Neural cell (in vitro differentiated cells): ENCODE data around the gene OR5F1. TPM values are rescaled to one million over a fixed set of nuclear protein-coding genes. Genes with fewer than 3 reads are reported as not detected.

Experiments
- H2AFZ ChIP-seq: fragments of 200-600, 300-800 bp; sonication (generic), shearing (Covaris generic); 2 replicates; pipeline ENCODE4 v1.6.0; 2014; ENCODE audit warnings: low read depth, mild to moderate bottlenecking, antibody characterized with exemption, low read length, moderate library complexity
- H3F3A ChIP-seq: fragments of 200-600 bp; shearing (Covaris generic); 2 replicates; pipeline ENCODE4 v1.6.1; 2016; ENCODE audit warnings: mild to moderate bottlenecking, moderate library complexity, mixed read lengths, antibody characterized with exemption, low read length; ENCODE audit not compliant: insufficient read depth, poor library complexity, severe bottlenecking
- H3K27ac ChIP-seq: fragments of 200-600, 300-800 bp; sonication (generic), shearing (Covaris generic); 2 replicates; pipeline ENCODE4 v1.5.1; 2014; ENCODE audit warnings: mild to moderate bottlenecking, low read length, moderate library complexity
- H3K27me3 ChIP-seq: fragments of 300-800, 200-600 bp; sonication (generic), shearing (Covaris generic); 2 replicates; pipeline ENCODE4 v1.6.0; 2014; ENCODE audit warnings: mild to moderate bottlenecking, low read depth, low read length, moderate library complexity; ENCODE audit not compliant: insufficient read depth
- H3K36me3 ChIP-seq: fragments of 300-800, 200-600 bp; sonication (generic), shearing (Covaris generic); 2 replicates; pipeline ENCODE4 v1.5.1; 2014; ENCODE audit warnings: mild to moderate bottlenecking, antibody characterized with exemption, low read length, moderate library complexity; ENCODE audit not compliant: insufficient read depth
- H3K4me2 ChIP-seq: fragments of 300-800, 200-600 bp; sonication (generic), shearing (Covaris generic); 2 replicates; pipeline ENCODE4 v1.6.0; 2014; ENCODE audit warnings: mild to moderate bottlenecking, low read length
- H3K4me3 ChIP-seq: fragments of 300-800, 200-600 bp; sonication (generic), shearing (Covaris generic); 2 replicates; pipeline ENCODE4 v1.5.1; 2014; ENCODE audit warnings: mild to moderate bottlenecking, low read length, moderate library complexity
- H3K79me2 ChIP-seq: fragments of 200-600 bp; shearing (Covaris generic); replicated peaks from 2 replicates; pipeline ENCODE4 v1.6.0; 2014; ENCODE audit warnings: mild to moderate bottlenecking, low read length, moderate library complexity; ENCODE audit not compliant: insufficient read depth
- H3K9ac ChIP-seq: fragments of 300-800, 200-600 bp; sonication (generic), shearing (Covaris generic); 2 replicates; pipeline ENCODE4 v1.6.1; 2016; ENCODE audit warnings: mild to moderate bottlenecking, low read length, mixed read lengths
- H3K9me2 ChIP-seq: fragments of 200-600 bp; shearing (Covaris generic); 2 replicates; pipeline ENCODE4 v1.6.1; 2016; ENCODE audit warnings: mild to moderate bottlenecking, low read length, mixed read lengths; ENCODE audit not compliant: insufficient read depth
- H3K9me3 ChIP-seq: fragments of 200-600, 300-800 bp; sonication (generic), shearing (Covaris generic); 2 replicates; pipeline ENCODE4 v1.6.1; 2016; ENCODE audit warnings: mild to moderate bottlenecking, mixed run types, low read length, moderate library complexity, mixed read lengths
- H4K20me1 ChIP-seq: fragments of 200-600 bp; shearing (Covaris generic); 2 replicates; pipeline ENCODE4 v1.6.1; 2016; ENCODE audit warnings: mild to moderate bottlenecking, mixed run types; ENCODE audit not compliant: insufficient read depth
- EP300 ChIP-seq: fragments of 450-650 bp; conservative IDR thresholded peaks from 2 replicates; pipeline ENCODE4 v1.6.1; 2014; ENCODE audit warnings: antibody characterized with exemption, mild to moderate bottlenecking, moderate library complexity; ENCODE audit not compliant: poor library complexity, severe bottlenecking
- EZH2 ChIP-seq: fragments of 200-600, 300-800 bp; shearing (Covaris generic), sonication (generic); IDR thresholded peaks from 2 replicates; pipeline ENCODE4 v1.6.1; 2014; ENCODE audit warnings: antibody characterized with exemption, low read length, borderline replicate concordance, mild to moderate bottlenecking; ENCODE audit not compliant: insufficient read depth, poor library complexity, severe bottlenecking
- MXI1 ChIP-seq: fragments of 450-650 bp; conservative IDR thresholded peaks from 2 replicates; pipeline ENCODE4 v1.6.1; 2014; ENCODE audit warnings: antibody characterized with exemption, mild to moderate bottlenecking; ENCODE audit not compliant: poor library complexity, severe bottlenecking
- POLR2AphosphoS5 ChIP-seq: IDR thresholded peaks from 2 replicates; pipeline ENCODE4 v1.6.1; 2012
- RAD21 ChIP-seq: fragments of 450-650 bp; conservative IDR thresholded peaks from 2 replicates; pipeline ENCODE4 v1.6.1; 2014; ENCODE audit warnings: antibody characterized with exemption, mild to moderate bottlenecking, moderate library complexity
- REST ChIP-seq: IDR thresholded peaks from 2 replicates; pipeline ENCODE4 v1.6.1; 2012; ENCODE audit warnings: borderline replicate concordance
- SMC3 ChIP-seq: fragments of 450-650 bp; conservative IDR thresholded peaks from 2 replicates; pipeline ENCODE4 v1.6.1; 2014; ENCODE audit warnings: antibody characterized with exemption, mild to moderate bottlenecking, moderate library complexity; ENCODE audit not compliant: poor library complexity
- TAF1 ChIP-seq: IDR thresholded peaks from 2 replicates; pipeline ENCODE4 v1.6.1; 2012; ENCODE audit warnings: low read depth
- polyA plus RNA-seq: library from polyadenylated mRNA; depleted of rRNA; stranded (reverse); fragments of >200 nt; gene quantifications from 2 replicates; pipeline ENCODE4 v1.2.3, GENCODE V29; 2014
- TF ChIP-seq, protein P1 (sequence below): fragments of 450-650 bp; IDR thresholded peaks from 2 replicates; pipeline ENCODE4 v1.5.1; 2014; ENCODE audit warnings: antibody characterized with exemption, mild to moderate bottlenecking, moderate library complexity; ENCODE audit not compliant: poor library complexity, severe bottlenecking

The OR5F1 gene
- polyA plus RNA-seq, 1 donor from 2014 or later = not detected

DNA sequence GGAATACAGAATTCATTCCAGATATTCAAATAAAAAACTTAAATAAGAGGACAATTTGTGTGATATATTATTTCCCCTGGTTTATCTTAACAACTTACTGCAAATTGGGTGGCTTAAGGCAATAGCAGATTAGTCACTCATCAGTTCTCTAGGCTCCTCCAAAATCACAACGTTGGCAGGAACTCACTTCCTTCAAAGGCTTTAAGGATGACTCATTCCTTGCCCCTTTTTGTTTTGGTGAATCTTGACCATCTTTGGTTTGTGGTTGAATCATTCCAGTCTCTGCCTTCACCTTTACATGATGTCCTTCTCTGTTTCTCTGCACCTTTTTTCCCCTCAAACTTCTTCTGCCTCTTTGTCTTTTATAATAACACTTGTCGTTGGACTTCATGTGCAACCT, 28.0 kb downstream of the OR5F1 start:
- Histone ChIP-seq H3K9me3 (no peaks in the 10 kb centered on the region), H3K27ac (no peak overlapping the region), H3K4me2 (no peak overlapping the region), H2AFZ (no peak overlapping the region), H3K4me3 (no peak overlapping the region), H3K9me2 (no peaks in the 10 kb centered on the region), H3F3A (no peaks in the 10 kb centered on the region), H3K27me3 (no peaks in the 10 kb centered on the region), H3K9ac (no peak overlapping the region), H4K20me1 (no peaks in the 10 kb centered on the region), H3K36me3 (no peaks in the 10 kb centered on the region), H3K79me2 (no peaks in the 10 kb centered on the region)
- TF ChIP-seq TAF1 (no peak), RAD21 (no peak), EP300 (no peak), MXI1 (no peak), SMC3 (no peak), REST (no peak), POLR2AphosphoS5 (no peak), EZH2 (no peak)
- TF ChIP-seq, protein P1, sequence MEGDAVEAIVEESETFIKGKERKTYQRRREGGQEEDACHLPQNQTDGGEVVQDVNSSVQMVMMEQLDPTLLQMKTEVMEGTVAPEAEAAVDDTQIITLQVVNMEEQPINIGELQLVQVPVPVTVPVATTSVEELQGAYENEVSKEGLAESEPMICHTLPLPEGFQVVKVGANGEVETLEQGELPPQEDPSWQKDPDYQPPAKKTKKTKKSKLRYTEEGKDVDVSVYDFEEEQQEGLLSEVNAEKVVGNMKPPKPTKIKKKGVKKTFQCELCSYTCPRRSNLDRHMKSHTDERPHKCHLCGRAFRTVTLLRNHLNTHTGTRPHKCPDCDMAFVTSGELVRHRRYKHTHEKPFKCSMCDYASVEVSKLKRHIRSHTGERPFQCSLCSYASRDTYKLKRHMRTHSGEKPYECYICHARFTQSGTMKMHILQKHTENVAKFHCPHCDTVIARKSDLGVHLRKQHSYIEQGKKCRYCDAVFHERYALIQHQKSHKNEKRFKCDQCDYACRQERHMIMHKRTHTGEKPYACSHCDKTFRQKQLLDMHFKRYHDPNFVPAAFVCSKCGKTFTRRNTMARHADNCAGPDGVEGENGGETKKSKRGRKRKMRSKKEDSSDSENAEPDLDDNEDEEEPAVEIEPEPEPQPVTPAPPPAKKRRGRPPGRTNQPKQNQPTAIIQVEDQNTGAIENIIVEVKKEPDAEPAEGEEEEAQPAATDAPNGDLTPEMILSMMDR = no peak

- H3K36me3 ChIP-seq = no peaks in the 10 kb centered on the region
- TF ChIP-seq REST = no peak
- TF ChIP-seq MXI1 = no peak
- no peak for TF ChIP-seq TAF1
- no peak for TF ChIP-seq EZH2
- TF ChIP-seq, protein P1 = no peak
- no peak for TF ChIP-seq EP300
- no peak for TF ChIP-seq POLR2AphosphoS5
- no peak for TF ChIP-seq SMC3
- TF ChIP-seq RAD21 = no peak
- no peaks in the 10 kb centered on the region for H3K9me3 ChIP-seq
- no peak overlapping the region for H3K9ac ChIP-seq
- H3K4me2 ChIP-seq = no peak overlapping the region
- no peak overlapping the region for H2AFZ ChIP-seq
- no peaks in the 10 kb centered on the region for H3K9me2 ChIP-seq
- H4K20me1 ChIP-seq = no peaks in the 10 kb centered on the region
- H3K4me3 ChIP-seq = no peak overlapping the region
- no peaks in the 10 kb centered on the region for H3K27me3 ChIP-seq
- H3F3A ChIP-seq = no peaks in the 10 kb centered on the region
- no peaks in the 10 kb centered on the region for H3K79me2 ChIP-seq
- H3K27ac ChIP-seq = no peak overlapping the region
Observed at GRCh38 chr11:55956521-55956920, 37.9 kb downstream of the OR5F1 start.
